Erythroblast (primary cell): ENCODE data around the gene RIN3.

Experiments
- GATA1 ChIP-seq: IDR thresholded peaks from 2 replicates; pipeline ENCODE4 v1.6.1; 2011; ENCODE audit warnings: low read depth, mild to moderate bottlenecking, control low read depth, low read length, moderate library complexity
- POLR2A ChIP-seq: IDR thresholded peaks from 2 replicates; pipeline ENCODE4 v1.6.1; 2011; ENCODE audit warnings: mild to moderate bottlenecking, low read length

GRCh38 chr14:92711976-92712653 lies 198.5 kb downstream of the RIN3 start:
- no peak for TF ChIP-seq POLR2A
- no peak for TF ChIP-seq GATA1
